ENCODE measurements around the gene ADAP1. TPM values are rescaled to one million over a fixed set of nuclear protein-coding genes. Genes with fewer than 3 reads are reported as not detected.
A peak's percentile ranks its signal among the peaks of the same experiment; 100 is the strongest.

Gene ADAP1
- total and polyA plus RNA-seq, 2 of the 13 experiments (the other 11 are each of a cell fraction or from before 2014, with no cell fraction given): 10.5 to 24.6 TPM

- no peak for TF ChIP-seq HMGXB3 (CRISPR knock-in tag; IDR thresholded peaks at IDR 0.05; ENCODE audit: borderline replicate concordance)
- TF ChIP-seq TAF15 (IDR thresholded peaks at IDR 0.05; ENCODE audit: low read depth, low read length, poor library complexity, severe bottlenecking): peak; percentile 24
- no peak for TF ChIP-seq MBNL3 (CRISPR knock-in tag; conservative IDR thresholded peaks at IDR 0.05)
- TF ChIP-seq SP4 (CRISPR knock-in tag; IDR thresholded peaks at IDR 0.05): peak; percentile 12; the same call in 1 of the 2 replicates
- TF ChIP-seq ZNF772 (CRISPR knock-in tag; IDR thresholded peaks at IDR 0.05): no peak
- TF ChIP-seq PAWR (CRISPR knock-in tag; IDR thresholded peaks at IDR 0.05; ENCODE audit: borderline replicate concordance): no peak
- 0 out of 2 replicates have a peak, but pooled peaks have one; percentile 9 for TF ChIP-seq ZNF761 (CRISPR knock-in tag; conservative IDR thresholded peaks at IDR 0.05)
- no peak for TF ChIP-seq SPEN (CRISPR knock-in tag; IDR thresholded peaks at IDR 0.05; ENCODE audit: low read depth)
- TF ChIP-seq ZNF180 (CRISPR knock-in tag; IDR thresholded peaks at IDR 0.05; ENCODE audit: borderline replicate concordance, low read depth): no peak
- TF ChIP-seq CC2D1A (CRISPR knock-in tag; IDR thresholded peaks at IDR 0.05): no peak
- TF ChIP-seq, protein P1, sequence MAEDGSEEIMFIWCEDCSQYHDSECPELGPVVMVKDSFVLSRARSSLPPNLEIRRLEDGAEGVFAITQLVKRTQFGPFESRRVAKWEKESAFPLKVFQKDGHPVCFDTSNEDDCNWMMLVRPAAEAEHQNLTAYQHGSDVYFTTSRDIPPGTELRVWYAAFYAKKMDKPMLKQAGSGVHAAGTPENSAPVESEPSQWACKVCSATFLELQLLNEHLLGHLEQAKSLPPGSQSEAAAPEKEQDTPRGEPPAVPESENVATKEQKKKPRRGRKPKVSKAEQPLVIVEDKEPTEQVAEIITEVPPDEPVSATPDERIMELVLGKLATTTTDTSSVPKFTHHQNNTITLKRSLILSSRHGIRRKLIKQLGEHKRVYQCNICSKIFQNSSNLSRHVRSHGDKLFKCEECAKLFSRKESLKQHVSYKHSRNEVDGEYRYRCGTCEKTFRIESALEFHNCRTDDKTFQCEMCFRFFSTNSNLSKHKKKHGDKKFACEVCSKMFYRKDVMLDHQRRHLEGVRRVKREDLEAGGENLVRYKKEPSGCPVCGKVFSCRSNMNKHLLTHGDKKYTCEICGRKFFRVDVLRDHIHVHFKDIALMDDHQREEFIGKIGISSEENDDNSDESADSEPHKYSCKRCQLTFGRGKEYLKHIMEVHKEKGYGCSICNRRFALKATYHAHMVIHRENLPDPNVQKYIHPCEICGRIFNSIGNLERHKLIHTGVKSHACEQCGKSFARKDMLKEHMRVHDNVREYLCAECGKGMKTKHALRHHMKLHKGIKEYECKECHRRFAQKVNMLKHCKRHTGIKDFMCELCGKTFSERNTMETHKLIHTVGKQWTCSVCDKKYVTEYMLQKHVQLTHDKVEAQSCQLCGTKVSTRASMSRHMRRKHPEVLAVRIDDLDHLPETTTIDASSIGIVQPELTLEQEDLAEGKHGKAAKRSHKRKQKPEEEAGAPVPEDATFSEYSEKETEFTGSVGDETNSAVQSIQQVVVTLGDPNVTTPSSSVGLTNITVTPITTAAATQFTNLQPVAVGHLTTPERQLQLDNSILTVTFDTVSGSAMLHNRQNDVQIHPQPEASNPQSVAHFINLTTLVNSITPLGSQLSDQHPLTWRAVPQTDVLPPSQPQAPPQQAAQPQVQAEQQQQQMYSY (CRISPR knock-in tag; IDR thresholded peaks at IDR 0.05): 0 out of 2 replicates have a peak, but pooled peaks have one; percentile 12
- no peak for TF ChIP-seq ZNF556 (CRISPR knock-in tag; IDR thresholded peaks at IDR 0.05; ENCODE audit: borderline replicate concordance)
- no peak for TF ChIP-seq ZNF614 (CRISPR knock-in tag; IDR thresholded peaks at IDR 0.05; ENCODE audit: borderline replicate concordance)
- TF ChIP-seq TCF7 (IDR thresholded peaks at IDR 0.05; ENCODE audit: low read depth): no peak
- no peak for TF ChIP-seq MIER2 (CRISPR knock-in tag; IDR thresholded peaks at IDR 0.05)
- no peak for TF ChIP-seq SIN3A (IDR thresholded peaks at IDR 0.05; ENCODE audit: borderline replicate concordance, low read depth, low read length)
- 0 out of 2 replicates have a peak, but pooled peaks have one; percentile 3 for TF ChIP-seq ZNF468 (CRISPR knock-in tag; IDR thresholded peaks at IDR 0.05)
- TF ChIP-seq, protein P2, sequence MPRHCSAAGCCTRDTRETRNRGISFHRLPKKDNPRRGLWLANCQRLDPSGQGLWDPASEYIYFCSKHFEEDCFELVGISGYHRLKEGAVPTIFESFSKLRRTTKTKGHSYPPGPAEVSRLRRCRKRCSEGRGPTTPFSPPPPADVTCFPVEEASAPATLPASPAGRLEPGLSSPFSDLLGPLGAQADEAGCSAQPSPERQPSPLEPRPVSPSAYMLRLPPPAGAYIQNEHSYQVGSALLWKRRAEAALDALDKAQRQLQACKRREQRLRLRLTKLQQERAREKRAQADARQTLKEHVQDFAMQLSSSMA (CRISPR knock-in tag; IDR thresholded peaks at IDR 0.05): no peak
- no peak for TF ChIP-seq ZBTB1 (CRISPR knock-in tag; IDR thresholded peaks at IDR 0.05; ENCODE audit: borderline replicate concordance)
Observed at GRCh38 chr7:958221-959200, 4.0 kb upstream of the ADAP1 start (continued).
